IPS-11a (cell line): Measurements from ENCODE around the gene PLA2G3.
A peak's percentile ranks its signal among the peaks of the same experiment; 100 is the strongest.

Experiments used
- H3K4me3 ChIP-seq: one replicate; pipeline ENCODE4 v1.5.1; 2013; ENCODE audit warnings: low read depth, low read length, control low read depth

The PLA2G3 gene

GRCh38 chr22:31087744-31088215 is 52.5 kb downstream of the PLA2G3 start:
- no peak overlapping the region for H3K4me3 ChIP-seq

- no peak overlapping the region for H3K4me3 ChIP-seq
These were observed 53.5 kb downstream of the PLA2G3 start for GRCh38 chr22:31086703-31087330.

GRCh38 chr22:31085928-31086327 is 54.4 kb downstream of the PLA2G3 start:
- H3K4me3 ChIP-seq, result no peak overlapping the region

- peak overlapping the region; percentile 55 for H3K4me3 ChIP-seq
These were observed 54.8 kb downstream of the PLA2G3 start for GRCh38 chr22:31085493-31085824.

GRCh38 chr22:31084811-31085492 is 55.4 kb downstream of the PLA2G3 start:
- peak overlapping the region; percentile 67 for H3K4me3 ChIP-seq
